Measurements from ENCODE around the gene CALML3. TPM values are rescaled to one million over a fixed set of nuclear protein-coding genes. Genes with fewer than 3 reads are reported as not detected.

CALML3 gene
- total RNA-seq, 1 experiment from 2014 or later = not detected

- Mint-ChIP-seq H3K36me3 (ENCODE audit: insufficient read depth in 1 of 3, low read depth in 3 of 3) (peaks cover 5 to 12% (median 7%) of the 10 kb centered on the region in 3 experiments; a peak in 5 of 7 replicates), H3K27ac (no peak overlapping the region; a peak in 1 of 7 replicates), H3K4me3 (no peak overlapping the region), H3K4me1 (peaks cover 12 to 28% of the 10 kb centered on the region in 2 experiments), H3K27me3 (ENCODE audit: low read depth) (0 out of 2 replicates have a peak, but pooled peaks cover 3% of the 10 kb centered on the region), H3K9me3 (peaks cover 15% of the 10 kb centered on the region in 2 experiments)
- Histone ChIP-seq H3K79me2 (ENCODE audit: insufficient read depth, low read length) (no peaks in the 10 kb centered on the region), H2BK120ac (ENCODE audit: low read depth, low read length, poor library complexity, severe bottlenecking) (no peak overlapping the region), H4K91ac (ENCODE audit: insufficient read length, low read depth, low read length) (no peak overlapping the region), H2BK5ac (ENCODE audit: insufficient read length, low read length) (no peak overlapping the region), H4K5ac (ENCODE audit: insufficient read length, low read depth, low read length) (no peak overlapping the region), H3K9me3 (ENCODE audit: control insufficient read depth, low read depth, low read length) (no peaks in the 10 kb centered on the region), H2BK12ac (ENCODE audit: insufficient read length, low read depth, low read length) (no peak overlapping the region), H3K27me3 (ENCODE audit: insufficient read depth, low read length) (no peaks in the 10 kb centered on the region), H3T11ph (ENCODE audit: low read length) (no peak overlapping the region), H3K79me1 (ENCODE audit: insufficient read depth, low read depth, low read length, poor library complexity, severe bottlenecking) (no peaks in the 10 kb centered on the region), H3K4me2 (ENCODE audit: insufficient read depth, insufficient read length, low read length) (no peak overlapping the region), H3K56ac (ENCODE audit: insufficient read length, low read depth, low read length) (no peak overlapping the region), H3K27ac (ENCODE audit: insufficient read length, low read depth, low read length) (no peak overlapping the region), H2BK20ac (ENCODE audit: low read depth, low read length, poor library complexity, severe bottlenecking) (no peak overlapping the region), H4K8ac (replicated peaks; ENCODE audit: insufficient read length, low read depth, low read length) (no peak overlapping the region), H3K9ac (ENCODE audit: extremely low read depth, insufficient read length, low read length) (no peak overlapping the region), H3K4ac (ENCODE audit: low read depth, low read length) (no peak overlapping the region), H2AK5ac (ENCODE audit: insufficient read length, low read length) (no peak overlapping the region), H2BK15ac (ENCODE audit: low read depth, low read length) (no peak overlapping the region), H3K18ac (ENCODE audit: insufficient read length, low read depth, low read length) (no peak overlapping the region), H3K4me1 (ENCODE audit: insufficient read depth, low read length) (no peaks in the 10 kb centered on the region), H3K23me2 (ENCODE audit: insufficient read length, low read depth, low read length, poor library complexity, severe bottlenecking) (no peaks in the 10 kb centered on the region), H4K20me1 (ENCODE audit: control insufficient read depth, insufficient read depth, insufficient read length) (no peaks in the 10 kb centered on the region), H2AFZ (ENCODE audit: low read length) (no peak overlapping the region), H3K14ac (ENCODE audit: insufficient read depth, low read length) (no peak overlapping the region), H3K23ac (ENCODE audit: insufficient read length, low read depth, low read length) (no peak overlapping the region)
- no peak for TF ChIP-seq CTCF (conservative IDR thresholded peaks at IDR 0.05)
- no CpG with 5 or more reads among the region's 11 CpGs for WGBS (ENCODE audit: extremely low coverage, insufficient read length, low lambda C conversion rate)
- DNase-seq = peak; percentile 17
These were observed 776 bp upstream of the CALML3 start for GRCh38 chr10:5523796-5524574.

All from H9 (cell line).